Stimulated activated CD8-positive, alpha-beta memory T cell treated with anti-CD3 and anti-CD28 coated beads, Interleukin-4, amount 100 ng/mL, for 4 hours (primary cell): ENCODE results near the gene GRIN3B.
"Not testable (repeated sequence)": the region's sequence is repeated elsewhere in the genome, so short reads cannot be mapped to it uniquely, and the experiment has no call there.

ENCODE experiments used
- DNase-seq, 2 donors: peaks; one replicate each; pipeline ENCODE4 v3.0.0-alpha.2; 2020; ENCODE audit warnings: low read depth in 2 of 2, low spot score in 1 of 2

Gene GRIN3B, protein sequence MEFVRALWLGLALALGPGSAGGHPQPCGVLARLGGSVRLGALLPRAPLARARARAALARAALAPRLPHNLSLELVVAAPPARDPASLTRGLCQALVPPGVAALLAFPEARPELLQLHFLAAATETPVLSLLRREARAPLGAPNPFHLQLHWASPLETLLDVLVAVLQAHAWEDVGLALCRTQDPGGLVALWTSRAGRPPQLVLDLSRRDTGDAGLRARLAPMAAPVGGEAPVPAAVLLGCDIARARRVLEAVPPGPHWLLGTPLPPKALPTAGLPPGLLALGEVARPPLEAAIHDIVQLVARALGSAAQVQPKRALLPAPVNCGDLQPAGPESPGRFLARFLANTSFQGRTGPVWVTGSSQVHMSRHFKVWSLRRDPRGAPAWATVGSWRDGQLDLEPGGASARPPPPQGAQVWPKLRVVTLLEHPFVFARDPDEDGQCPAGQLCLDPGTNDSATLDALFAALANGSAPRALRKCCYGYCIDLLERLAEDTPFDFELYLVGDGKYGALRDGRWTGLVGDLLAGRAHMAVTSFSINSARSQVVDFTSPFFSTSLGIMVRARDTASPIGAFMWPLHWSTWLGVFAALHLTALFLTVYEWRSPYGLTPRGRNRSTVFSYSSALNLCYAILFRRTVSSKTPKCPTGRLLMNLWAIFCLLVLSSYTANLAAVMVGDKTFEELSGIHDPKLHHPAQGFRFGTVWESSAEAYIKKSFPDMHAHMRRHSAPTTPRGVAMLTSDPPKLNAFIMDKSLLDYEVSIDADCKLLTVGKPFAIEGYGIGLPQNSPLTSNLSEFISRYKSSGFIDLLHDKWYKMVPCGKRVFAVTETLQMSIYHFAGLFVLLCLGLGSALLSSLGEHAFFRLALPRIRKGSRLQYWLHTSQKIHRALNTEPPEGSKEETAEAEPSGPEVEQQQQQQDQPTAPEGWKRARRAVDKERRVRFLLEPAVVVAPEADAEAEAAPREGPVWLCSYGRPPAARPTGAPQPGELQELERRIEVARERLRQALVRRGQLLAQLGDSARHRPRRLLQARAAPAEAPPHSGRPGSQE

GRCh38 chr19:1000095-1000494 is at the start of gene GRIN3B:
Gene GRIN3B, plus strand, starts transcription at chr19:1000419. Its CDS starts 19 bp downstream, at chr19:1000438.
- peak in 1 of 2 donors; percentile 32 for DNase-seq

- DNase-seq, result no peak
These were observed 48.1 kb upstream of the GRIN3B start for GRCh38 chr19:952049-952679.

- no peak for DNase-seq
These were observed 47.4 kb upstream of the GRIN3B start for GRCh38 chr19:952680-953444.

GRCh38 chr19:953445-954271 is 46.6 kb upstream of the GRIN3B start:
- DNase-seq, result no peak

- no peak for DNase-seq
These were observed 45.9 kb upstream of the GRIN3B start for GRCh38 chr19:954272-954671.

DNA sequence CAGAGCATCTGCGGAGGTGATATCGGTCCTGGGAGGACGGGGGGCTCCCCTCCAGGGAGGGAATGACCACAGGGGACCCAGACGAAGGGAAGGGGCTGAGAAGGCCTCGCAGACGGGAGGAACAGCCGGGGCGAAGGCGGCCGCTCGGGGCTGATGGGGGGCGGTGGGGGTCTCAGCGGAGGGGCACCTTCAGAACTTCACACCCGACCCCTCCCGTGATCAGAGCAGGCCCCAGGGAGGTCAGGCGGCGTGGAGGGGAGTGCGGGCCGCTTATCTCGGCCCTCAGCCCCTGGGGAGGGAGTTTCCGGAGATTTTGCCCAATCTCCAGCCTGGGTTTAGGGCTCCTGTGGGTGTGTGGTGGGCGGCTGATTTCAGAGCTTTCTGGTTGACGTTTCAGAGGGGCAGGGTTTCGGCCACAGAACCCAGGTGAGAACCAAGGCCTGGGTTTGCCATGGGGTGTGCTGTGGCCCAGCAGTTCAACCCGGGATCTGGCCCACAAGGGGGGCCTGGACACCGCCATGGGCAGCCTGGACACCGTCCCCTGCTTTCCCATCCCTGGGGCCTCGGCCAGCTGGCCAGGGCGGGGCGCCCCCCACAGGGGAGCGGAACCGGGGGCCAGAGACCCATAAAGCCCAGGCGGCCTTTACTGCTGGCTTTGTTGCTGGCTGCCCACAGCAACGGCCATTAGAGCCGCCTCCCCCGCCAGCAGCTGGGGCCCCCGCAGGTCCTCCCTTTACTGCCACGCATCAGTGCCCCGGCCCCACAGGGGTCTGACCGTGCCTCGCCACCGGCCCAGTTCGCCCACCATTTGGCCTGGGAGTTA is 45.3 kb upstream of the GRIN3B start:
- DNase-seq, result no peak

DNA sequence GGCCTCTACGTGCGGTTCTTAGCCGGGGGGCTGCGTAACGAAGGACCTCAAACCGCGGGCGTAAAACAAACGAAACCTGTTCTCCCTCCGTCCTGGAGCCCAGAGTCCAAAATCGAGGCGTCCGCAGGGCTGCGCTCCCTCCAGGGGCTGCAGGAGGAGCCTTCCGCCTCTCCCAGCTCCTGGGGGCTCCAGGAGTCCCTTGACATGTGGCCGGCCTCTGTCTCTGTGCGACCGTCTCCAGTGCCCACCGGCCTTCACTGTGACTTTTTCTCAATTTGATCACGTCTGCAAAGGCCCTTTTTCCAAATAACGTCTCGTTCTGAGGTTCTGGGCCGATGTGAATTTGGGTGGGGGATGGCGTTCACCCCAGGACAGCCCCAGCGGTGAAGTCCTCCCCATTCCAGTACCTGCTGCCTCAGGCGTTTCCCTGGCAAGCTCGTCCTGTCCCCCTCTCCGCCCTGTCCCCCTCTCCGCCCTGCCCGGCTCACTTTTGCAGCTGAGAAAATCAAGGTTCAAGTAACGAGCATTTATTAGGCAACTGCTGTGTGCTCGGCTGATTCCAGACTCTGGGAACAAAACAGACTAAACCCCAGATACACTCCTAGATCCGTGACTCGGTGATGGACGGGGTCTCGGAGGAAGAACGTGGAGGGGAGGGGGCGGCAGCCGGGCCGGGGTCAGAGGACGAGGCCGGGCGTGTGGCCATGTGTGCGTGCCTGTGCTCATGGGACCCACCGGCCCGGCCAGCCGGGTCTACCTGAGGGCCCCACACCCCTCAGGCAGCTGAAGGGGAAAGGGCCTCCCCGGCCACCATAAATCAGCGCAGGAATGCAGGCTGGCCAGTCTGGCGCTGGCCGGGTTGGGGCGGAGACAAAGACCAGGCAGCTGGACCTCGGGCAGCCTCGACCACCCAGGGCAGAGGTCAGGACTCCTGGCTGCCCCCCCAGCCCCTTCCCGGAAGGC is 44.1 kb upstream of the GRIN3B start:
- DNase-seq, result no peak

DNA sequence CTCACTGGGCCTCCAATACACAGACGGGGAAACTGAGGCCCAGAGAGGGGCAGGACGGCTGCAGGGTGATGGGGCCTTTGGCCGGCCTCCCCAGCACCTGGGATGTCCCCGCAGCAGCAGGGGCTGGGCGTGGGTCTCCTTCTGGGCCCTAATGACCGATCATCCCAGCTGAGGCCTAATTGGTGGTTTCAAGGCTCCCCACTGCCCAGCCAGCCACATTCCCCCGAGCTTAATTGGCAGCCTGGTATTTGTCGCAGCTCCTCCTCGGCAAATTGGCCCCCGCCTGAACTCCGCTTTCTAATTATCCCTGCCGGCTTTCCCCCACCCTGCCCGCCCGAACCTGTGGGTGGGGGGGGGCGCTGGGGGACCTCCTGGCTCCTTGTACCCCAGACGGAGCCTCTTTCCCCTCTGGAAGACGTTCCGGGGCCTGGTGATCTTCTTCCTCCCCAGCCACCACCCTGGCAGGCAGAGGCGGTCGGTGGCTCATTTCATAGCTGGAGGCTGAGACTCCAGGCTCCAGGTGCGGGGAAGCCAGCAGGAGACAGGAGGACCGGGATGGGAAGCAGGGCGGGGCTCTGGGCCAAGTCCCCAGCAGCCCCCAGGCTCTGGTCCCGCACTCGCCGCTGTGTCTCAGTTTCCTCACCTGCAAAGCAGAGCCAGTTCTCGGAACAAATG is 43.3 kb upstream of the GRIN3B start:
- DNase-seq, result no peak

- DNase-seq, result not testable (repeated sequence)
These were observed 42.6 kb upstream of the GRIN3B start for GRCh38 chr19:957578-957977.

GRCh38 chr19:958967-959855 is 41.0 kb upstream of the GRIN3B start:
- DNase-seq, result no peak

- no peak for DNase-seq
These were observed 40.2 kb upstream of the GRIN3B start for GRCh38 chr19:960020-960419.

DNA sequence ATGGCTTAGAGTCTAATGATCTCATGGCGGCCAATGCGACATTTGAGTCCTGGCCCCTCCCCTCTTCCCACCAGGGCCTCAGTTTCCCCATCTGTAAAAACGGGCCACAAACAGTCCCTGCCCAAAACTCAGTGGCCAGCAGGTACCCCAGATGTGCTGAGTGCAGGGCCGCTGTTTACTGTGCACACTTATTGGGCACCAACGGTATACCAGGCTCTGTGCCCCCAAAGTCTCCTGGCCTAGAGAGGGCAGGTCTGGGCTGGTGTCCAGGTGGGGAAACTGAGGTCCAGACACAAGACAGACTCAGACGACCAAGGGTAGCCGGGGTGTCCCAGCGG is 39.6 kb upstream of the GRIN3B start:
- no peak for DNase-seq

DNA sequence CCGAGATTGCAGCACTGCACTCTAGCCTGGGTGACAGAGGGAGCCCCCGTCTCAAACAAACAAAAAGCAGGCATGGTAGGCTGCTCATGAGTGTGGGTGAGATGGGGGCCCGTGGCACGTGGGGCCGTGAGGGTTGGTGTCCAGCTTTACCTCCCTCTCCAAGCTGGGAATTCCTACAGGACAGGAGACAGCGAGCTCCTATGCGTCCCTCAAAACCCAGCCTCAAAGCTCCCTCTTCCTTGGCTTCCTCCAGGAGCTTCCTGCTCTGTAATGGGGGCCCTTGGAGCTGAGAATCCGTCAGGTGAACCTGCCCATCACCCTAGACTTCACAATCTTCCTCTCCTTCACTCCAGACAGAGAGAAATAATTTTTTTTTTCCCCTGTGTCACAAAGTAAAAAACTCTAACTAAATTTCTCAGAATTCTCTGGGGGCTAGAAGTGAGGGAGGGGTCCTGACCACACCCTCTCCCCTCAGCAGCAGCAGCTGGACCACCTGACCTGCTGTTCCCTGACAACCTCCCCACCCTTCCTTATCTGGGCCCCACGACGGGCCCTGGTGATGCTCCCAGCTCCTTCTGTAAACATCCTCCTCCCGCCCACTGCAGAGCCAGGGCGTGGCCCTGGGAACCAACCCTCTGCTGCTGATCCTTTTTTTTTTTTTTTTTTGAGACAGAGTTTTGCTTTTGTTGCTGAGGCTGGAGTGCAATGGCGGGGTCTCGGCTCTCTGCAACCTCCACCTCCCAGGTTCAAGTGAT is 38.2 kb upstream of the GRIN3B start:
- no peak for DNase-seq

DNA sequence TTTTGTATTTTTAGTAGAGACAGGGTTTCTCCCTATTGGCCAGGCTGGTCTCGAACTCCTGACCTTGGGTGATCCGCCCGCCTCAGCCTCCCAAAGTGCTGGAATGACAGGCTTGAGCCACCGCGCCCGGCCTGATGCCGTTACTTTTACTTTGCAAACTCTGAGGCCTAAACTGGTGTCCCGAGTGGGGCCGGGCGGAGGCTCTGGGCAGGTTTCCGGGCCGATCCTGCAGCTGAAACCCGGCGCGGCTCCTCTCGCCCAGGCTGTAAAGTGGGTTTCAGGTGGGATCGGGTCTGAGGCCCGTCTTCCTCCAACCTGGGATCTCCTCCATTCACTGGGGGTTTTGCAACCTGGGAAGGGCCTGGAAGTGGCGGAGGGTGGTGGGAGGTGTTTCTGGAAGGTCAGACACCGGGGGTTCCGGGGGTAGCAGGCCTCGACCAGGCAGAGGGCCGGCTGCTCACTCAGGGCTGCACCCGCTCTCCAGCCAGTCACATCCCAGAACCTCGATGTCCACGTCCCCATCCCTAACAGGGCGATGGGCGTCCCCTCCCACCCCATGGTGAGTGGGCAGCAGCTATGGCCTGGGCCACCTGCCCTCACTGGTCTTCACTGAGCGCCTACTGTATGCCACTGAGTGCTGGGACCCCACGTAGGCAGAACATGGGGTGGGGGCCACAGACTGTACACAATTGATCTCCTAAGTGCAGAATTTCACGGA is 37.4 kb upstream of the GRIN3B start:
- no peak for DNase-seq

GRCh38 chr19:963486-963951 is 36.7 kb upstream of the GRIN3B start:
- no peak for DNase-seq
